ENCODE measurements around the gene ANKS1A. TPM values are rescaled to one million over a fixed set of nuclear protein-coding genes. Genes with fewer than 3 reads are reported as not detected.

The ANKS1A gene
- total RNA-seq, 2 experiments from 2014 or later: 7.2 to 7.7 TPM

DNA sequence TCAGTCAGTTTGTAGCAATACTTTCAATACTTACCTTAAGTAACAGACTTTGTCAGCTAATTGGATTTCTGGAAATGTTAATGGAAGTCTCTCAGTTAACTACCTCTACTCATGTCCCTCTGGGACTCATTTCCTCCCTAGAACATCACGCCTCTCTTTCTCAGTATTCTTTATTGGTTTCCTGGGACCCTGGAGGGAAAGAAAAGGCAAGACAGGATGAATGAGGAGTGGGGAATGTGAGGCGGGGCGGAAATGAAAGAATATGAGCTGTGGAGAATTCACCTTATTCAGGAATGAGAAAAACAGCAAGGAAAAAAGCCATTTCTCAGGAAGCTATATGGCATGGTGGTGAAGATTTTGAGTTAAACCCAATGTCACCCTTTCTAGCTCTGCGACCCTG lies 62.7 kb downstream of the ANKS1A start:
- ChIA-PET CTCF (interaction anchor here (0.5 kb wide), 1 partner anchor 342 kb away, joined by 3 read pairs; no protein-coding TSS in a partner anchor), POLR2A (no interaction called here)
- intact Hi-C loops (cut with micrococcal nuclease): no loop called here
- peaks cover 11% of the 10 kb centered on the region for H3K4me1 Mint-ChIP-seq (ENCODE audit: low read depth)
- DNase-seq: no peak
- H3K36me3 Mint-ChIP-seq: no peaks in the 10 kb centered on the region
- H3K9me3 Mint-ChIP-seq: no peaks in the 10 kb centered on the region
- no peaks in the 10 kb centered on the region for H3K27me3 Mint-ChIP-seq
- no peak overlapping the region for H3K4me3 Mint-ChIP-seq
- no peak overlapping the region for H3K27ac Mint-ChIP-seq

DNA sequence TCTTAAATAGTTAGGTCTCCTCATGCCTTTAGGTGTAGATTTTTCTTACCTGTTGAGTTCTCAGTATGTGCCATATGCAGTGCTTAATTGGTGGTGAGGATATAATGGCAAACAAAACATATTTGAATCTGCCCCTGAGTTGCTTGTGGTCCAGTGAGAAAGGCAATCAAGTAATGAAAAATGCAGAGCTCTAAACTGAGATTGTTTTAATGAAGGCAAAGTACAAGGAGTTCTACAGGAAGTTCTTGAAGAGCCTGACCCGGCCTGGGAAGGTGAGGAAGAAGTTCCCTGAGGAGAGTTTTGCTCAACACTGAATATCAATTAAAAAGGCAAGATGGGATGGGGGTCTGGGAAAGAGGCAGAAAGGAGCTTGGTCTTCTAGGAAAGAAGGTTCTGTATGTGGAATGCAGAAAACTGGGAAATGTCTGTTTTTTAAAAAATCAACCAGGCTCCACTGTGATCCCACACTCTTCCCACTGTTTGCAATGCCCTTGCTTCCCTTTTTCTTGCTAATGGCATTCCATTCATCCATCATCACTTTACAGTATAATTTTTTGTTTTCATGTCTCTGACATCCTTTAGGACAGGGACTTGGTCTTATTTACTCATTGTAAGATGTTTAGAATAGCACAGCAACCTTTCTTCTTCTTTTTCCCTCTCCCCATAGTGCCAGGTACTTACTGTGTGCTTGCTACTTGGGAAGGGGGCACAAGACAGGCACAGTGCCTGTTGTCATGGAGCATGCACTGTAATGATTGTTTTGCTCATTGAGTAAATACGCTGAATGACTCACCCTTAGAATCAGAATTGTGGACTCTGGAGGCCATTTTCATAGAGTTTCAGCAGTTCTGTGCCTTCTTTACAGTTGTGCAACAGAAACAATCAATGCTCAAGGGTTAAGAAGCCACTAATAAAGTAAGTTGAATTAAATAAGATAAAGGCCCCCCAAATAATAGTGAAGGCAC lies 64.3 kb downstream of the ANKS1A start:
- Mint-ChIP-seq H3K4me1 (ENCODE audit: low read depth) (peaks cover 11% of the 10 kb centered on the region), H3K4me3 (no peak overlapping the region), H3K27me3 (no peaks in the 10 kb centered on the region), H3K27ac (no peak overlapping the region), H3K9me3 (no peaks in the 10 kb centered on the region), H3K36me3 (no peaks in the 10 kb centered on the region)
- ChIA-PET CTCF (no interaction called here), POLR2A (no interaction called here)
- no peak for DNase-seq
- intact Hi-C loops (cut with micrococcal nuclease): no loop called here

DNA sequence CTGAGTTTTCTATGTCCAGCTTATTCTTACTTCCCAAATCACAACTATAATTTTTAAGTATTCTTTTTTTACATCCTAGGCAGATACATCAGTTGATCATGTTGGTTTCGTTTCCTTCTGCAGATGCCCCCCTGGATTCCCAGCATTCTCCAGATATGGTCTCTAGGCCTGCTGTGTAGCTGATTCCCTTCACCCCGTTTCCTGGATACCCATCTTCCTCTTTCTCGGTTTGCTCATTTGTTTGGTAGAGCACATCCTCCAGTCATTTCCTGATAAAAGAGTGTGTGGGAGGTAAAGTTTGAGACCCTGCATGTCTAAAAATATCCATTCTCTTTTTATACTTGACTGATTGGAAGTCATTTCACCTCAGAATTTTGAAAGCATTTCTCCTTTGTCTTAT lies 66.4 kb downstream of the ANKS1A start:
- H3K4me3 Mint-ChIP-seq: no peak overlapping the region
- H3K27me3 Mint-ChIP-seq: no peaks in the 10 kb centered on the region
- H3K27ac Mint-ChIP-seq: no peak overlapping the region
- peaks cover 11% of the 10 kb centered on the region for H3K4me1 Mint-ChIP-seq (ENCODE audit: low read depth)
- DNase-seq: no peak
- ChIA-PET POLR2A (no interaction called here), CTCF (interaction anchor here (1.2 kb wide), 1 partner anchor 31 kb away, joined by 3 read pairs; no protein-coding TSS in a partner anchor)
- intact Hi-C loops (cut with micrococcal nuclease): no loop called here
- no peaks in the 10 kb centered on the region for H3K36me3 Mint-ChIP-seq
- no peaks in the 10 kb centered on the region for H3K9me3 Mint-ChIP-seq

DNA sequence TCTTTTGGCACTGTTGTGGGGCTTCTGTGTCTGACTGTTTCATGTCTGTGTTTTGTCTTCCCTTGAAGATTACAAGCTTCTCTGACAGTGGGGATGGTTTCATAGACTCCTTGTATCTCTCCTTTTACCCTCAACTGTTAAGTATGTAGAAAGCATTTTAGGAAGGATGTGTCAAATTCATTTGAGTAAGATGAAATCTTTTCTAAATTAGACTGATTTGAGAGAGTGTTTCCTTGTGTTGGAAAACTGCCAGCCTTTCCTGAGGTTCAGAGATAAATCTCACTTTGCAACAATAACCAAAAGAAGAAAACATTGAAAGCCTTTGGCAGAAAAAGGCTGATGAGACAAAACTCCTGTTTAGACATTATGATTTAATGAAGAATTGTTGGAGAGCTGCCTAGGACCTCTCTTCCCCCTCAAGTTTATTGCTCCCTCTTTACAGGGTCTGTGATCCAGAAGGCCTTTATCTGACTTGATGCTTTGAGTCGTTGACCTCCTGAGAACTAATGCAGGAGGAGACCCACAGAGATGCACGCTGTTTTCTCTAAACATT lies 68.3 kb downstream of the ANKS1A start:
- Mint-ChIP-seq H3K27me3 (no peaks in the 10 kb centered on the region), H3K27ac (no peak overlapping the region), H3K4me1 (ENCODE audit: low read depth) (peaks cover 14% of the 10 kb centered on the region), H3K9me3 (no peaks in the 10 kb centered on the region), H3K36me3 (no peaks in the 10 kb centered on the region), H3K4me3 (no peak overlapping the region)
- intact Hi-C loops (cut with micrococcal nuclease): no loop called here
- ChIA-PET CTCF (no interaction called here), POLR2A (no interaction called here)
- DNase-seq: no peak

- DNase-seq: no peak
- intact Hi-C loops (cut with micrococcal nuclease): no loop called here
- CTCF ChIA-PET: no interaction called here
- H3K27me3 Mint-ChIP-seq: no peaks in the 10 kb centered on the region
- H3K36me3 Mint-ChIP-seq: no peaks in the 10 kb centered on the region
- no peak overlapping the region for H3K27ac Mint-ChIP-seq
- H3K4me1 Mint-ChIP-seq (ENCODE audit: low read depth): peaks cover 14% of the 10 kb centered on the region
- no peaks in the 10 kb centered on the region for H3K9me3 Mint-ChIP-seq
- POLR2A ChIA-PET: no interaction called here
- no peak overlapping the region for H3K4me3 Mint-ChIP-seq
These were observed 69.7 kb downstream of the ANKS1A start for GRCh38 chr6:34958734-34959133.

- Mint-ChIP-seq H3K4me3 (no peak overlapping the region), H3K27ac (no peak overlapping the region), H3K9me3 (no peaks in the 10 kb centered on the region), H3K36me3 (no peaks in the 10 kb centered on the region), H3K27me3 (no peaks in the 10 kb centered on the region), H3K4me1 (ENCODE audit: low read depth) (peaks cover 14% of the 10 kb centered on the region)
- DNase-seq: no peak
- intact Hi-C loops (cut with micrococcal nuclease): no loop called here
- ChIA-PET POLR2A (no interaction called here), CTCF (no interaction called here)
These were observed 70.2 kb downstream of the ANKS1A start for GRCh38 chr6:34959224-34959623.

- no peaks in the 10 kb centered on the region for H3K36me3 Mint-ChIP-seq
- intact Hi-C loops (cut with micrococcal nuclease): no loop called here
- H3K27ac Mint-ChIP-seq: no peak overlapping the region
- CTCF ChIA-PET: no interaction called here
- H3K4me1 Mint-ChIP-seq (ENCODE audit: low read depth): peaks cover 3% of the 10 kb centered on the region
- H3K4me3 Mint-ChIP-seq: no peak overlapping the region
- no peaks in the 10 kb centered on the region for H3K9me3 Mint-ChIP-seq
- POLR2A ChIA-PET: no interaction called here
- no peaks in the 10 kb centered on the region for H3K27me3 Mint-ChIP-seq
- no peak for DNase-seq
These were observed 72.0 kb downstream of the ANKS1A start for GRCh38 chr6:34961082-34961481.

GRCh38 chr6:34961574-34961973 lies 72.5 kb downstream of the ANKS1A start:
- Mint-ChIP-seq H3K9me3 (no peaks in the 10 kb centered on the region), H3K4me3 (no peak overlapping the region), H3K27me3 (no peaks in the 10 kb centered on the region), H3K36me3 (no peaks in the 10 kb centered on the region), H3K4me1 (ENCODE audit: low read depth) (peaks cover 3% of the 10 kb centered on the region), H3K27ac (no peak overlapping the region)
- no peak for DNase-seq
- CTCF ChIA-PET: no interaction called here
- POLR2A ChIA-PET: no interaction called here
- intact Hi-C loops (cut with micrococcal nuclease): no loop called here

DNA sequence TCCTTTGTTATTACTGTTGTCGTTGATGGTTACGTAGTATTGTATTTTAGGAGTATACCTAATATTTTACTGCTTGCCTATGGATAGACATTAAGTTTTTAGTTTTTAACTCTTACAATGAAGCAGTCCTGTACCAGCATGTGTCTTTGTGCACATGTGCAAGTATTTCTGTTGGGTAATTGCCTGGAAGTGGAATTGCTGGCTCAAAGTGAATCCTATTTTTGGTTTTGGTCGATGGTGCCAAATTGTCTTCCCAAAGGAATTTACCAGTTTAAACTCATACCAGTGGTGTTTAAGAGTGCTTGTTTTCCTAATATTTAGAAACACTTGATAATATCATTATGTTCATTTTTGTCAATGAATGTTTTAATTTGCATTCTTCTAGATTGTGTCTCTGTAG lies 75.5 kb downstream of the ANKS1A start:
- Mint-ChIP-seq H3K4me3 (no peak overlapping the region), H3K9me3 (no peaks in the 10 kb centered on the region), H3K36me3 (no peaks in the 10 kb centered on the region), H3K4me1 (ENCODE audit: low read depth) (peaks cover 3% of the 10 kb centered on the region), H3K27me3 (no peaks in the 10 kb centered on the region), H3K27ac (no peak overlapping the region)
- intact Hi-C loops (cut with micrococcal nuclease): no loop called here
- ChIA-PET POLR2A (no interaction called here), CTCF (interaction anchor here (0.6 kb wide), 1 partner anchor 111 kb away, joined by 3 read pairs; no protein-coding TSS in a partner anchor)
- DNase-seq: no peak

DNA sequence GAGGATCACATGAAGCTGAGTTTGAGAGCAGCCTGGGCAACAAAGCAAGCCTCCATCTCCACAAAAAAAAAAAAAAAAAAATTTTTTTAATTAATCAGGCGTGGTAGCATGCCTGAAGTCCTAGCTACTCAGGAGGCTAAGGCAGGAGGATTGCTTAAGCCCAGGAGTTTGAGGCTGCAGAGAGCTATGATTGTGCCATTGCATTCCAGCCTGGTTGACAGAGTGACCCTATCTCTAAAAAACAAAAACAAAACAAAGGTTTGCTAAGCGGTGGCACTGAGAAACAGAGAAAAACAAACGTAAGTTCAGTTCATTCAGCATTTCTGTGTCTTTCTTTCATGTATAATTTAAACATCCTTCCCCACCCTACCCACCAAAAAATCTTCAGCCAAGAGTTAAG lies 78.4 kb downstream of the ANKS1A start:
- Mint-ChIP-seq H3K27ac (no peak overlapping the region), H3K4me3 (no peak overlapping the region), H3K4me1 (ENCODE audit: low read depth) (no peaks in the 10 kb centered on the region), H3K27me3 (no peaks in the 10 kb centered on the region), H3K36me3 (peaks cover 12% of the 10 kb centered on the region), H3K9me3 (no peaks in the 10 kb centered on the region)
- POLR2A ChIA-PET: no interaction called here
- DNase-seq: no peak
- intact Hi-C loops (cut with micrococcal nuclease): no loop called here
- CTCF ChIA-PET: no interaction called here

DNA sequence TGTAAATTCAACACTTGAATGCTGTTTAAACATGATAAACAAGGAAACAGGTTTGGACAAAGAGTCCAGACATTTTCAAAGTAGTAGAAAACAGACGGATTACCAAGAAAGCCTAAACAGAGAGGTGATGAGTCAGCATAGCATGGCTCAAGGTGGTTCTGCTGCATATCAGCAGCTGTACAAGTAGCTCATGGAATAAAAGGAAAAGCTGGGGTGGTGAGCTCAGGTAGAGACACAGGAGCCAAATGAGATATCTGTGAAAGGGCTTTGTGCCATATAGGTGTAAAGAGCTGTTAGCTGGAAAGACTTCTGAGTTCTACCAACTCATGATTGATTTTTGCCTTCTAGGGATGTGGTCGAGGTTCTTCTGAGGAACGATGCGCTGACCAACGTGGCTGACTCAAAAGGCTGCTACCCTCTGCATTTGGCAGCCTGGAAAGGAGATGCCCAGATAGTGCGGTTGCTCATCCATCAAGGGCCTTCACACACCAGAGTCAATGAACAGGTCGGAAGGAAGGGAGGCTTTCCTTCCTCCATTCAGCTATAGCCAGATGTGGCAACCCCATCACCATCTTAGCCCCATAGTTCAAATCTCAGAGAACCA lies 80.7 kb downstream of the ANKS1A start:
- no peak overlapping the region for H3K4me3 Mint-ChIP-seq

DNA sequence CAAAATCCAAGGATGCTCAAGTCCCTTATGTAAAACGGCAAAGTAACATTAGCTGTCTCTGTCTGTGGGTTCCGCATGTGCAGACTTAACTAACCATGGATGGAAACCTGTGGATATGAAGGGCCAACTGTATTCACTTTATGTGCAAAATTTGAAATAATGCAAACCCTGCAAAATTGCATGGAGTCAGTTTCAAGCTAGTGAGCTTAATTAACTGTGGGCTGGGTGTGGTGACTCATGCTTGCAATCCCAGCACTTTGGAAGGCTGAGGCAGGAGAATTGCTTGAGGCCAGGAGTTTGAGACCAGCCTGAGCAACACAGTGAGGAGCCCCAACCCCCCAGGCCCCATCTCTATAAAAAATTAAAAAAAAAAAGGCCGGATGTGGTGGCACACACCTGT lies 81.4 kb downstream of the ANKS1A start:
- H3K4me1 Mint-ChIP-seq (ENCODE audit: low read depth): no peaks in the 10 kb centered on the region
- DNase-seq: no peak
- CTCF ChIA-PET: interaction anchor here (0.6 kb wide), 1 partner anchor 21 kb away, joined by 3 read pairs; no protein-coding TSS in a partner anchor
- H3K9me3 Mint-ChIP-seq: no peaks in the 10 kb centered on the region
- no peak overlapping the region for H3K4me3 Mint-ChIP-seq
- peaks cover 12% of the 10 kb centered on the region for H3K36me3 Mint-ChIP-seq
- POLR2A ChIA-PET: no interaction called here
- no peaks in the 10 kb centered on the region for H3K27me3 Mint-ChIP-seq
- intact Hi-C loops (cut with micrococcal nuclease): no loop called here
- H3K27ac Mint-ChIP-seq: no peak overlapping the region

More for the DNA sequence above, 80.7 kb downstream of the ANKS1A start:
- Mint-ChIP-seq H3K36me3 (peaks cover 12% of the 10 kb centered on the region), H3K27ac (no peak overlapping the region), H3K9me3 (no peaks in the 10 kb centered on the region), H3K4me1 (ENCODE audit: low read depth) (no peaks in the 10 kb centered on the region), H3K27me3 (no peaks in the 10 kb centered on the region)
- intact Hi-C loops (cut with micrococcal nuclease): no loop called here
- DNase-seq: no peak
- POLR2A ChIA-PET: no interaction called here
- CTCF ChIA-PET: interaction anchor here (0.6 kb wide), 1 partner anchor 20 kb away, joined by 3 read pairs; no protein-coding TSS in a partner anchor

Measured in activated CD4-positive, alpha-beta memory T cell treated with anti-CD3 and anti-CD28 coated beads for 36 hours (primary cell).